Measurements from ENCODE around the gene STT3A.

- TF ChIP-seq CTCF (conservative IDR thresholded peaks at IDR 0.05 in 1 of 2, IDR thresholded peaks at IDR 0.05 in 1 of 2; ENCODE audit: low read depth in 1 of 2, low read length in 2 of 2): no peak
- TF ChIP-seq EZH2 (IDR thresholded peaks at IDR 0.05; ENCODE audit: low read length, missing control alignments): no peak
These were observed 13.9 kb upstream of the STT3A start for GRCh38 chr11:125578783-125579182.
